GM23248 (cell line): ENCODE results near the gene UGT8.

Source experiments
- EZH2 ChIP-seq: fragments of 200-600 bp; sonication (generic); IDR thresholded peaks from 2 replicates; pipeline ENCODE4 v1.6.1; 2018; ENCODE audit warnings: antibody characterized with exemption, mild to moderate bottlenecking; ENCODE audit not compliant: insufficient read depth, poor library complexity, severe bottlenecking
- EZH2phosphoT487 ChIP-seq: fragments of 200-600 bp; sonication (generic); IDR thresholded peaks from 2 replicates; pipeline ENCODE4 v1.6.1; 2018; ENCODE audit warnings: antibody characterized with exemption, moderate library complexity, mild to moderate bottlenecking, low read depth; ENCODE audit not compliant: insufficient read depth

DNA sequence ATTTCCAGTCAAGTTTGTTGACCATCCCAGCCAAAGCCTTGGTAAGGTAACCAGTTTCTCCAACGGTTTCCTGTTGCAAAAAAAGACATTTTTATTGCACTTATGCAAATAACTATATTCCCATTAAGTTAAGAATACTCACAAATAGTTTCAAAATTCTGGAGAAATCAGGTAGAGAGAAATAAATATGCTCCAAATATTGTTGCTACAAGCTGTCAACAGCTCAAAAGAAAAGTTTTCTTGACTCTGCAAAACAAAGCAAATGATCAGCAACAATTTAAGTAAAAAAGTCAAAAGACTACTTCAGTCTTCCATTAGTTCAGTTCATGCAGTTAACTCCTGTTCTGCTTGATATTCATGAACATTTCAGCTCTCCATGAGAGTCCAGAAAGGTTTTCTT lies 49.0 kb upstream of the UGT8 start:
- TF ChIP-seq EZH2phosphoT487 (no peak), EZH2 (no peak)
